ENCODE results near the gene PITPNM3. TPM values are rescaled to one million over a fixed set of nuclear protein-coding genes. Genes with fewer than 3 reads are reported as not detected.

PITPNM3 gene
- total and polyA plus RNA-seq, 11 donors = 0.16 to 1.7 (median 0.33) TPM

GRCh38 chr17:6452471-6453266, 103.7 kb downstream of the PITPNM3 start:
- H3K27ac ChIP-seq = no peak overlapping the region
- no peak overlapping the region for H3K4me3 ChIP-seq
- no peak for ATAC-seq
- intact Hi-C loops (cut with DNase I) = no loop called here
- H3K9me3 ChIP-seq = no peaks in the 10 kb centered on the region
- 82 to 85% (median 84%) methylated on average over 10 of the region's 10 CpGs for WGBS, 4 donors
- H3K4me1 ChIP-seq = peaks cover 0 to 17% (median 4%) of the 10 kb centered on the region in 12 donors
- peaks cover 0 to 17% (median 9%) of the 10 kb centered on the region in 9 donors for H3K27me3 ChIP-seq
- DNase-seq = peak in 1 of 5 donors; percentile 14
- TF ChIP-seq CTCF (IDR thresholded peaks at IDR 0.05) = no peak
- TF ChIP-seq POLR2A (IDR thresholded peaks at IDR 0.05) = no peak
- no peaks in the 10 kb centered on the region for H3K36me3 ChIP-seq

GRCh38 chr17:6450926-6451832, 105.2 kb downstream of the PITPNM3 start:
- WGBS, 4 donors = 56 to 66% (median 62%) methylated on average over 11 to 12 of the region's 12 CpGs
- Histone ChIP-seq H3K36me3 (no peaks in the 10 kb centered on the region), H3K4me1 (peaks cover 0 to 9% (median 4%) of the 10 kb centered on the region in 12 donors), H3K27me3 (peaks cover 0 to 13% (median 7%) of the 10 kb centered on the region in 9 donors), H3K9me3 (no peaks in the 10 kb centered on the region), H3K4me3 (no peak overlapping the region), H3K27ac (no peak overlapping the region)
- intact Hi-C loops (cut with DNase I) = no loop called here
- no peak for TF ChIP-seq CTCF (IDR thresholded peaks at IDR 0.05)
- TF ChIP-seq POLR2A (IDR thresholded peaks at IDR 0.05) = no peak
- ATAC-seq (no peak), DNase-seq (peak in 2 of 5 donors; percentile 5 to 8)

GRCh38 chr17:6449307-6449706, 107.0 kb downstream of the PITPNM3 start:
- TF ChIP-seq POLR2A (IDR thresholded peaks at IDR 0.05) (no peak), CTCF (IDR thresholded peaks at IDR 0.05) (no peak)
- no peaks in the 10 kb centered on the region for H3K36me3 ChIP-seq
- 98 to 100% (median 98%) methylated on average over 5 to 6 of the region's 6 CpGs for WGBS, 4 donors
- H3K27me3 ChIP-seq = no peaks in the 10 kb centered on the region
- intact Hi-C loops (cut with DNase I) = no loop called here
- no peaks in the 10 kb centered on the region for H3K9me3 ChIP-seq
- H3K4me3 ChIP-seq = no peak overlapping the region
- DNase-seq = no peak
- H3K4me1 ChIP-seq = peaks cover 0 to 5% (median 0%) of the 10 kb centered on the region in 12 donors
- no peak for ATAC-seq
- H3K27ac ChIP-seq = no peak overlapping the region

GRCh38 chr17:6448473-6448872, 107.9 kb downstream of the PITPNM3 start:
- no peak for TF ChIP-seq CTCF (IDR thresholded peaks at IDR 0.05)
- no peak for TF ChIP-seq POLR2A (IDR thresholded peaks at IDR 0.05)
- ATAC-seq = no peak
- Histone ChIP-seq H3K9me3 (no peaks in the 10 kb centered on the region), H3K4me1 (peaks cover 0 to 13% (median 5%) of the 10 kb centered on the region in 12 donors), H3K27me3 (no peaks in the 10 kb centered on the region), H3K4me3 (no peak overlapping the region), H3K27ac (no peak overlapping the region), H3K36me3 (no peaks in the 10 kb centered on the region)
- intact Hi-C loops (cut with DNase I) = no loop called here
- DNase-seq = no peak
- WGBS, 4 donors = 90 to 99% (median 96%) methylated on average over 6 of the region's 6 CpGs

Data from heart left ventricle (tissue), 16 donors.